HL-60/S4 treated with phorbol 12-myristate 13-acetate at 8.2 ng/mL for 4 days and 3 days (cell line): ENCODE results near the gene COL11A2.

Experiments used
- in situ Hi-C: fragments of 300-500 bp; cut with MboI; formaldehyde crosslinking; loops from 2 replicates; pipeline ENCODE4 v1.15.0; 2022; ENCODE audit warnings: low sequenced_read_pairs

COL11A2 gene

DNA sequence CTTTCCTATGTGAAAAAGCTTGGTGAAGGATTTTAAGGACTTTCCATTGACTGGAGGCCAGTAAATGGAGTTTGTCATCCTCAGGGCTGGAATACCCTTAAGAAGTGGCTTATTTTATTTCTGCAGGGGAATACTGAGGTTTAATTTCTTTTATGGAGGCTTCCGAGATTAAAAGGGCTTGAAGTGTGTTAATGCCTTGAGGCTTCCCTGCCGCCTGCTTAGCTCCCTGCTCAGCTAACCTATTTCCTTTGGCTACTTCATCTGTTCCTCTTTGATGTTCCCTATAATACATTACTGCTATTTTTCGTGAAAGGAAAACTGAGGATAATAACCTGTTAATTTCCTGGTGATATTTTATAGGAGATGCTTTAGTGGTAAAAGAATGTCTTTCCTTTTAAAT is 72.3 kb downstream of the COL11A2 start:
- in situ Hi-C loops, result no loop called here

DNA sequence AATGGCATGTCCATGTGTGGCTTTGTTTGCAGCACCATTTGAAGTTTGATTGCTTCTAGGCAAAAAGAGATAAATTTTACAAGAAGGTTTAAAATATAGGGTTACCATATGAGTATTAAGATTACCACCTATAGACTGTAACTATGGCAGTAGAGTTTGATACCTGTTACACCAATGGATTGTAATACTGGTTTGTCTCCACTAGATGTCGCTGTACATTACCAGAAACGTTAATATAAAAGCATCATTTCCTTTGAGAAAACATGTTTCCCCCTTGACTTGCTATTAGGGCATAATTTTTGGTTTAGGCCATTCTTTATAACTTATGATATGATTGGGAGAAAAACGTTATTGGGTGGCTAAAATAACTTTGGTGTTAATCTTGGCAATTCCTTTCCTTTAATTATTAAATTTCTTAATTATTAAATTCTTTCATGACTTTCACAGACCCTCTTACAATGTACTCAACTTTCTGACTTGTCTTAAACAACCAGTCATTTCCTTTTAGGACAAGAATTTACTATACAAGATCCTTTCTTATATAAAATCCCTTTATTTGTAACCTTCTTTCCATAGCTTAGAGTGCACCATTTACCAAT is 73.6 kb downstream of the COL11A2 start:
- in situ Hi-C loops, result no loop called here

DNA sequence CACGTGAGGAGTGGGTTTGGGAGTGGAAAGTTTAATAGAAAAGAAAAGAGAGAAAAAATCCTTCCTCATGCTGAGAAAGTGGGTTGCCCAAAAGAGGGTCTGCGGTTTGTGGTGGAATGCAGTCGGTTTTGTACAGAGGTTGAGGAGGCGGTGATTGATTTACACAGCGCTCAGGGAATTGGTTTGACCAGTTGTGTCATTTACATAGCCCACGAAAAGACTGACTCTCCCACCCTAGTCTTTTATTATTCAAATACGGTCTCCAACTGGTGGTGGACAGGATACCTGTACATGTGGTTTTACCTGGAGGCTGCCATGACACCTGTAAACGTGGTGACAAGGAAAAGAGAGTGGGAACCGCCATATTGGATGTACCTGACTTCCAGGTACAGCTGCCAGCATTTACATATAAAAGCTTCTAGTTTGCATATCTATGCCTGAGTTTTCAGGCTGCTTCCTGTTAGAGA is 74.4 kb downstream of the COL11A2 start:
- in situ Hi-C loops, result no loop called here

DNA sequence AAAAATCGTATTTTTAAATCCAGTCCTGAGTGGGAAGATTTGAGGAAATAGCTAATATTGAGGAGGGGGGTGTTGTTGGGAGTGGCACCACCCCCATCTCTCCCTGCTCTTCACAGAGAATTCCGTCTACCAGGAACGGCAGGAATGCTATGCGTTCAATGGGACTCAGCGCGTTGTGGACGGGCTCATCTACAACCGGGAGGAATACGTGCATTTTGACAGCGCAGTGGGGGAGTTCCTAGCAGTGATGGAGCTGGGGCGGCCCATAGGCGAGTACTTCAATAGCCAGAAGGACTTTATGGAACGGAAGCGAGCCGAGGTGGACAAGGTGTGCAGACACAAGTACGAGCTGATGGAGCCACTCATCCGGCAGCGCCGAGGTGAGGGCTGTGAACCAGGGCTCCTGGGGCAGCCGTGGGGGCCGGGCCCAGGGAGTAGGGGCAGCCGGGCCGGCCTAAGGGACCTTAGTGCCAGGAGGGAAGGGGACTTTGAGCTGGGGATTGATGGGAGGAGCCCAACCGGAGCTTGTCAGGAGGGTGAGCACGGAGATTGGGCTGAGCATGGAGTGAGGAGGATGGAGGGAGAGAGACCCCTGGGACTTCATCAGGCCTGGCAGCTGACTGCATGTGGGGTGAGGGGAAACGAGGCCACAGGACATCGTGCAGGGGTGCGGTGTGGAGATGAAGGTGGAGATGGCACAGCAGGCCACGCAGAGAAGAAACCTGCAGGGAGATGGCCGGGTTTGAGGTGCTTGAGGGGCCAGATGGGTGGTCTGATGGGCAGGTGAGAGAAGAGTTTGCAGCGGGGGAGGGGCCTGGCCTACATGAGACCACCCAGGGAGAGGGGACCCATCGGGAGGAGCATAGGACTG is 75.2 kb downstream of the COL11A2 start:
- in situ Hi-C loops, result no loop called here

DNA sequence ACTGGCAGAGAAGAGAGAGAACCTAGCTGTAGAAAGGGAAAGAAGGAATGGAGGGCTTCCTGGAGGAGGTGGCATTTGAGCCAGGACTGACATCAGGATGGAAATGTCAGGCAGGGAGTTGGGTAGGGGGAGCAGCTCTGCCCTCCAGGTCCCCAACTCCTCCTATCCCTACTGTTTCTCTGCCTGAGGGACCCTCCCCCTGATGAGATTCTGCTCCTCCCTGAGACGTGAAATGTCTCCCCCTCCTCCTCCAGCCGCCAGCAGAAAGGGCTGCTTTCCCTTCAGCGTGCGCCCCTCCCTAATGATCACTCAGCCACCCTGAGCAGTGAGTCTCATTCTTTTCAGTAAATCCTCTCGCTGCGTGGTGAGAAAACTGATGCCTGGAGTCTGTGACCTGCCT is 75.8 kb downstream of the COL11A2 start:
- in situ Hi-C loops, result no loop called here

DNA sequence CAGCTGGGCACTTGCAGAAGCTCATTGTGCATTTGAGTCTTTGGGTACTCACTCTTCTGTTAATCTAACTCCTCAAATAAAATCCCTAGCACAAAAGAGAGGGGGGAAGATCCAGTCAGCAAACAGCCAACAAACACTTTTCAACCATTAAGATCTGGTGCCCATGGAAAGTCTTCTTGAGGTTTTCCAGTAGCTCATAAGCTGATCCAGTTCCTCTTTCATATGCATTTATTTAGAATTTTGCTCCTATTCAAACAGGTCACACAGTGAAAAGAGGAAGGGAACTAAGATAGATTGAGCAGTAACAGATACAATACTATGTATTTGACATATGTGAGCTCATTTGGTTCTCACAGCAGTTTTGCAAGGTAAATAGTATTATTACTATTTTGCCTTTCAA is 77.9 kb downstream of the COL11A2 start:
- in situ Hi-C loops, result no loop called here

DNA sequence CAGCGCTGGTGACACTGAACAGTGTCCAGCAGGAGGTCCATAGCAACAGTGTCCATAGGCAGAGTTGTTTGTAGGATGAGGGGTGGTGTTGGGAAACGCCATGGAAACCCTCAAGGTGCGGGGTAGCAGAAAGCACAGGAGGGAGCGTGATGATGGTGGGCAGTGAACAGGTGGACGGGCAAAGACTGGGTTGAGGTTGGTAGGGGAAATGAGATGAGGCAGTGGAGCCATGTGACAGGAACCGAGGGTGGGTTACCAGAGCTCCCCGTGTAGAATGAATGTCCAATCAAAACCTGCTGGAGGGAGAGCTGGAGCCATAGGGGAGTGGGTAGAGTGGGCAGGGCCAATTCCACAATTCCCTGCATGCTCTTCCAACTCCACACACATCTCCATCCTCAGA is 78.5 kb downstream of the COL11A2 start:
- in situ Hi-C loops, result no loop called here
